ENCODE data around the gene C2orf76. TPM values are rescaled to one million over a fixed set of nuclear protein-coding genes. Genes with fewer than 3 reads are reported as not detected.

The C2orf76 gene
- total RNA-seq, 1 donor from 2014 or later = 11.0 TPM

GRCh38 chr2:119349289-119349688 lies 17.3 kb downstream of the C2orf76 start:
- H3K36me3 Mint-ChIP-seq (ENCODE audit: low read depth) = no peaks in the 10 kb centered on the region
- H3K27me3 Mint-ChIP-seq (ENCODE audit: low read depth) = no peaks in the 10 kb centered on the region
- no peak overlapping the region for H3K4me3 Mint-ChIP-seq (ENCODE audit: unreplicated experiment)
- H3K9me3 Mint-ChIP-seq (ENCODE audit: low read depth) = peaks cover 2% of the 10 kb centered on the region
- no peaks in the 10 kb centered on the region for H3K4me1 Mint-ChIP-seq (ENCODE audit: low read depth)
- TF ChIP-seq, protein P1, sequence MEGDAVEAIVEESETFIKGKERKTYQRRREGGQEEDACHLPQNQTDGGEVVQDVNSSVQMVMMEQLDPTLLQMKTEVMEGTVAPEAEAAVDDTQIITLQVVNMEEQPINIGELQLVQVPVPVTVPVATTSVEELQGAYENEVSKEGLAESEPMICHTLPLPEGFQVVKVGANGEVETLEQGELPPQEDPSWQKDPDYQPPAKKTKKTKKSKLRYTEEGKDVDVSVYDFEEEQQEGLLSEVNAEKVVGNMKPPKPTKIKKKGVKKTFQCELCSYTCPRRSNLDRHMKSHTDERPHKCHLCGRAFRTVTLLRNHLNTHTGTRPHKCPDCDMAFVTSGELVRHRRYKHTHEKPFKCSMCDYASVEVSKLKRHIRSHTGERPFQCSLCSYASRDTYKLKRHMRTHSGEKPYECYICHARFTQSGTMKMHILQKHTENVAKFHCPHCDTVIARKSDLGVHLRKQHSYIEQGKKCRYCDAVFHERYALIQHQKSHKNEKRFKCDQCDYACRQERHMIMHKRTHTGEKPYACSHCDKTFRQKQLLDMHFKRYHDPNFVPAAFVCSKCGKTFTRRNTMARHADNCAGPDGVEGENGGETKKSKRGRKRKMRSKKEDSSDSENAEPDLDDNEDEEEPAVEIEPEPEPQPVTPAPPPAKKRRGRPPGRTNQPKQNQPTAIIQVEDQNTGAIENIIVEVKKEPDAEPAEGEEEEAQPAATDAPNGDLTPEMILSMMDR (IDR thresholded peaks at IDR 0.05) = no peak
- no peak for DNase-seq (ENCODE audit: low spot score)
- H3K27ac Mint-ChIP-seq (ENCODE audit: unreplicated experiment) = no peak overlapping the region

- no peak for DNase-seq (ENCODE audit: low spot score)
- peaks cover 5% of the 10 kb centered on the region for H3K36me3 Mint-ChIP-seq (ENCODE audit: low read depth)
- H3K9me3 Mint-ChIP-seq (ENCODE audit: low read depth) = no peaks in the 10 kb centered on the region
Measured at GRCh38 chr2:119341684-119342083, 24.9 kb downstream of the C2orf76 start.

GRCh38 chr2:119339562-119339923 lies 27.1 kb downstream of the C2orf76 start:
- no peak for DNase-seq (ENCODE audit: low spot score)
- Mint-ChIP-seq H3K36me3 (ENCODE audit: low read depth) (peaks cover 5% of the 10 kb centered on the region), H3K9me3 (ENCODE audit: low read depth) (no peaks in the 10 kb centered on the region), H3K4me1 (ENCODE audit: low read depth) (no peaks in the 10 kb centered on the region), H3K27ac (ENCODE audit: unreplicated experiment) (no peak overlapping the region), H3K27me3 (ENCODE audit: low read depth) (no peaks in the 10 kb centered on the region), H3K4me3 (ENCODE audit: unreplicated experiment) (no peak overlapping the region)
- TF ChIP-seq, protein P1 (IDR thresholded peaks at IDR 0.05) = no peak

More at GRCh38 chr2:119341684-119342083, 24.9 kb downstream of the C2orf76 start:
- Mint-ChIP-seq H3K4me3 (ENCODE audit: unreplicated experiment) (no peak overlapping the region), H3K4me1 (ENCODE audit: low read depth) (no peaks in the 10 kb centered on the region), H3K27ac (ENCODE audit: unreplicated experiment) (no peak overlapping the region), H3K27me3 (ENCODE audit: low read depth) (no peaks in the 10 kb centered on the region)
- TF ChIP-seq, protein P1 (IDR thresholded peaks at IDR 0.05) = no peak

DNA sequence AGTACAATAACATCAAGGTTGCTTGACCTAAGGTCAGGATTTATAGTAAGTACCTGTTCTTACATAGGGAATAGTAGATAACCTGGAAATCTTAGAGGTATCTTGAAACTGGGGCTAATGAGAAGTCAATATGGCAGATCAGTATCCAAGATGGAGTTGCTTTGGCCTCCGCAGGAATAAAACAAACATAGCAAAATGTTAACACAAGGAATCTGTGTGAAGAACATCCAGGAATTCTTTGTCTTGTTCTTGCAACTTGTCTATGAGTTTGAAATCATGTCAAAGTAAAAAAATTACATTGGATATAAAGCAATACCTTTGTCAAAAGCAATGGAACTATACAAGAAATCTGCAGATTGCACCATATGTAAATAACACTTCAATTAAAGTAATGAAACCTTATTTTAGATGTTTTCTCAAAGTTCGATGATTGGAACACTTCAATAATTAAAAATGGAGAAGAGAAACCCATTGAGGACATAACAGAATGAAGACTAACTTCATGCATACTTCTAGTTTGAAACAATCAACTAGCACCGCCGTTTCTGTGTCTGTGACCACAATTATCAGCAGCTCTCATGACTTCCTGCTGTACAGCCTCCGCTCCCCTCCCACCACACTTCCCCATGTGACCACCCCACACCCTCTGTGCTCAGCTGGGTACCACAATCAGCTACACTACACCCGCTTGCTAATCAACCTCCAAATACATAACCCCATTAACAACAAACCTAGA lies 27.6 kb downstream of the C2orf76 start:
- H3K27ac Mint-ChIP-seq (ENCODE audit: unreplicated experiment) = no peak overlapping the region
- TF ChIP-seq, protein P1 (IDR thresholded peaks at IDR 0.05) = no peak
- no peaks in the 10 kb centered on the region for H3K4me1 Mint-ChIP-seq (ENCODE audit: low read depth)
- H3K4me3 Mint-ChIP-seq (ENCODE audit: unreplicated experiment) = no peak overlapping the region
- H3K9me3 Mint-ChIP-seq (ENCODE audit: low read depth) = no peaks in the 10 kb centered on the region
- H3K36me3 Mint-ChIP-seq (ENCODE audit: low read depth) = peaks cover 5% of the 10 kb centered on the region
- DNase-seq (ENCODE audit: low spot score) = no peak
- H3K27me3 Mint-ChIP-seq (ENCODE audit: low read depth) = no peaks in the 10 kb centered on the region

DNA sequence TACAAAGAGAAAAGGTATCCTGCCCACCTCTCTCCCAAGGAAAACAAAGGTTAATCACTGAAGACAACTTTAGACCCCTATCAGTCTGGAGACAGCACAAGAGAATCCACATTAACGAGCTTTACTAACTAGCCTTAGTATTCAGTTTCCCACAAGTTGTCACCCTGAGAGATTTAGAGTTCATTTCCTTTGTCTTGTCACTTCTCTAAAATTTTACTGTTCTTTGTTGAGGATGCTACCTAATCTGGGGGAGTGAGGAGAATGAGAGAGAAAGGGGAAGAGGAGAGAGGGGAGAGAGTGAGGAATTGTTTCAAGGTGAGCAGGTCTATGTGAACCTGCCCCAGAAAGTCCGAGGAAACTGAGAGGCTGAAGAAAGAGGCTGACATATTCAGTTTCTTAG lies 28.4 kb downstream of the C2orf76 start:
- TF ChIP-seq, protein P1 (IDR thresholded peaks at IDR 0.05) = no peak
- H3K9me3 Mint-ChIP-seq (ENCODE audit: low read depth) = no peaks in the 10 kb centered on the region
- H3K4me1 Mint-ChIP-seq (ENCODE audit: low read depth) = no peaks in the 10 kb centered on the region
- H3K36me3 Mint-ChIP-seq (ENCODE audit: low read depth) = peaks cover 5% of the 10 kb centered on the region
- H3K4me3 Mint-ChIP-seq (ENCODE audit: unreplicated experiment) = no peak overlapping the region
- H3K27me3 Mint-ChIP-seq (ENCODE audit: low read depth) = no peaks in the 10 kb centered on the region
- H3K27ac Mint-ChIP-seq (ENCODE audit: unreplicated experiment) = no peak overlapping the region
- DNase-seq (ENCODE audit: low spot score) = no peak
